HepG2 (cell line): ENCODE data around the gene SRP14. TPM values are rescaled to one million over a fixed set of nuclear protein-coding genes. Genes with fewer than 3 reads are reported as not detected.

ENCODE experiments used
- ATAC-seq: fragments of 200-7000 bp; cut with Tn5 transposase; 3 replicates; pipeline ENCODE4 v1.9.1; 2020; ENCODE audit warnings: mild to moderate bottlenecking, moderate library complexity
- BruUV-seq: library from RNA; stranded (reverse); fragments of 400-500 nt; replicated peaks from 2 replicates; lab custom pipeline; 2021; lab: Mats Ljungman, UMichigan
- CTCF ChIA-PET: fragments of 300-600 bp; formaldehyde crosslinking; extraction: SDS; loops from one replicate; lab custom pipeline; 2021; ENCODE audit warnings: low total read pairs, inconsistent platforms, low intra/inter-chr PET ratio; lab: Yijun Ruan, JAX
- POLR2A ChIA-PET: fragments of 350-600 bp; sonication (Branson Sonifier 250); formaldehyde crosslinking; loops from one replicate; lab custom pipeline; 2020; ENCODE audit warnings: antibody characterized with exemption, inconsistent platforms; lab: Yijun Ruan, JAX
- DNase-seq: peaks from one replicate; pipeline ENCODE4 v3.0.0-alpha.2; 2015; ENCODE audit warnings: low spot score
- FAIRE-seq: peaks from 3 replicates; lab custom pipeline; 2011; peaks lifted over from hg19 to GRCh38; lab: Jason Lieb, UNC
- H2AFZ ChIP-seq: one replicate; pipeline ENCODE4 v1.6.1; 2011; ENCODE audit warnings: low read length, inconsistent platforms
- H3K27ac ChIP-seq: fragments of 300-600 bp; 3 replicates; pipeline ENCODE4 v1.8.0; 2011; ENCODE audit warnings: mixed run types, mild to moderate bottlenecking, mixed read lengths, low read length, inconsistent platforms; ENCODE audit not compliant: insufficient read depth; ENCODE audit errors: extremely low read length
- H3K27me3 ChIP-seq, 2 experiments: fragments of 200-600 bp in 1 of 2; 2 replicates in 1 of 2; 3 replicates in 1 of 2; pipeline versions ENCODE4 v1.6.0 to v1.8.0; 2011; ENCODE audit warnings: low read length in 2 of 2, mild to moderate bottlenecking in 2 of 2, moderate library complexity in 2 of 2, inconsistent platforms in 1 of 2; ENCODE audit not compliant: insufficient read depth in 2 of 2, control insufficient read depth in 1 of 2
- H3K36me3 ChIP-seq, 2 experiments: fragments of 200-600 bp in 1 of 2; replicated peaks in 1 of 2; 2 replicates in 1 of 2; 3 replicates in 1 of 2; pipeline versions ENCODE4 v1.5.1 to v1.8.0; 2011; ENCODE audit warnings: low read length in 2 of 2, inconsistent platforms in 1 of 2; ENCODE audit not compliant: insufficient read depth in 2 of 2, control insufficient read depth in 1 of 2
- H3K4me1 ChIP-seq: 2 replicates; pipeline ENCODE4 v1.5.1; 2012; ENCODE audit warnings: low read length, inconsistent platforms; ENCODE audit not compliant: insufficient read depth
- H3K4me2 ChIP-seq: 2 replicates; pipeline ENCODE4 v1.6.0; 2011; ENCODE audit warnings: low read depth, low read length, inconsistent platforms
- H3K4me3 ChIP-seq, 3 experiments: fragments of 200-600 bp in 1 of 3; sonication (generic), shearing (Covaris generic) in 1 of 3; replicated peaks in 1 of 3; 2 replicates each; pipeline ENCODE4 v1.5.1; 2011 to 2016; ENCODE audit warnings: low read length in 3 of 3, inconsistent platforms in 2 of 3, low read depth in 2 of 3, mild to moderate bottlenecking in 2 of 3, control low read depth in 1 of 3, mixed read lengths in 1 of 3; ENCODE audit not compliant: insufficient read depth in 1 of 3
- H3K79me2 ChIP-seq: one replicate; pipeline ENCODE4 v1.6.1; 2011; ENCODE audit warnings: low read length, inconsistent platforms; ENCODE audit not compliant: insufficient read depth
- H3K9ac ChIP-seq: 2 replicates; pipeline ENCODE4 v1.6.0; 2011; ENCODE audit warnings: mild to moderate bottlenecking, low read depth, low read length, inconsistent platforms; ENCODE audit not compliant: insufficient read depth
- H3K9me3 ChIP-seq: 2 replicates; pipeline ENCODE4 v1.5.1; 2012; ENCODE audit warnings: mild to moderate bottlenecking, low read length
- H4K20me1 ChIP-seq: 2 replicates; pipeline ENCODE4 v1.6.0; 2011; ENCODE audit warnings: inconsistent platforms, mild to moderate bottlenecking, low read length, moderate library complexity; ENCODE audit not compliant: insufficient read depth
- DR1 ChIP-seq: sonication (generic); formaldehyde crosslinking; IDR thresholded peaks from 2 replicates; pipeline ENCODE4 v1.8.0; 2021; ENCODE audit warnings: mild to moderate bottlenecking, missing genetic modification reagents, inconsistent platforms
- FOSL2 ChIP-seq: sonication (generic); formaldehyde crosslinking; IDR thresholded peaks from 2 replicates; pipeline ENCODE4 v1.4.0; 2020; ENCODE audit warnings: missing genetic modification reagents
- MED1 ChIP-seq: sonication (generic); formaldehyde crosslinking; IDR thresholded peaks from 2 replicates; pipeline ENCODE4 v1.4.0; 2020; ENCODE audit warnings: missing genetic modification reagents
- MED8 ChIP-seq: sonication (generic); formaldehyde crosslinking; IDR thresholded peaks from 2 replicates; pipeline ENCODE4 v1.8.1; 2023; ENCODE audit warnings: mild to moderate bottlenecking, missing genetic modification reagents; ENCODE audit not compliant: insufficient replicate concordance
- MIER3 ChIP-seq: IDR thresholded peaks from 2 replicates; pipeline ENCODE4 v1.6.1; 2016; ENCODE audit warnings: missing compliant biosample characterization, borderline replicate concordance
- NR2C2 ChIP-seq: sonication (generic); formaldehyde crosslinking; IDR thresholded peaks from 2 replicates; pipeline ENCODE4 v1.4.0; 2020; ENCODE audit warnings: missing genetic modification reagents, mild to moderate bottlenecking, moderate library complexity, borderline replicate concordance
- PCBP1 ChIP-seq: fragments of 200-400 bp; formaldehyde crosslinking; IDR thresholded peaks from 2 replicates; pipeline ENCODE4 v1.6.1; 2017; ENCODE audit warnings: mild to moderate bottlenecking, low read depth, low read length, borderline replicate concordance
- RFX3 ChIP-seq: IDR thresholded peaks from 2 replicates; pipeline ENCODE4 v1.6.1; 2016; ENCODE audit warnings: missing biosample characterization, missing genetic modification reagents
- SCMH1 ChIP-seq: sonication (generic); formaldehyde crosslinking; IDR thresholded peaks from 2 replicates; pipeline ENCODE4 v1.9.0; 2021; ENCODE audit warnings: missing genetic modification reagents, mild to moderate bottlenecking, borderline replicate concordance
- SMARCE1 ChIP-seq: fragments of 450-650 bp; IDR thresholded peaks from 2 replicates; pipeline ENCODE4 v1.6.1; 2017; ENCODE audit warnings: borderline replicate concordance
- SSRP1 ChIP-seq: IDR thresholded peaks from 2 replicates; pipeline ENCODE4 v1.6.1; 2016; ENCODE audit warnings: control low read depth
- ZNF484 ChIP-seq: sonication (generic); formaldehyde crosslinking; IDR thresholded peaks from 2 replicates; pipeline ENCODE4 v1.5.1; 2020; ENCODE audit warnings: mild to moderate bottlenecking, low read depth, missing genetic modification reagents, borderline replicate concordance
- ZNF543 ChIP-seq: sonication (generic); formaldehyde crosslinking; IDR thresholded peaks from 2 replicates; pipeline ENCODE4 v1.4.0; 2020; ENCODE audit warnings: mild to moderate bottlenecking, missing genetic modification reagents
- ZNF558 ChIP-seq: sonication (generic); formaldehyde crosslinking; IDR thresholded peaks from 2 replicates; pipeline ENCODE4 v1.9.0; 2022; ENCODE audit warnings: mild to moderate bottlenecking, missing genetic modification reagents, borderline replicate concordance
- WGBS: methylation state at CpG from one replicate; pipeline ENCODE4 v1.1.6; 2017; ENCODE audit warnings: low lambda C conversion rate; 5-methylcytosine and 5-hydroxymethylcytosine counted together
- in situ Hi-C: cut with HindIII; loops from 2 replicates; pipeline ENCODE4 v1.10.0; 2017; ENCODE audit warnings: low pct_unique_long_range_greater_than_20kb; ENCODE audit not compliant: extremely low pct_ligation_motif_present
- intact Hi-C: fragments of 100-400 bp; cut with micrococcal nuclease; formaldehyde crosslinking; loops from one replicate; pipeline ENCODE4 v1.10.0; 2022; ENCODE audit not compliant: unreplicated experiment
- polyA plus RNA-seq, 8 experiments: library from polyadenylated mRNA; depleted of rRNA in 3 of 8; stranded (reverse) in 7 of 8; unstranded in 1 of 8; fragments of >200 nt; fragmentation: Illumina TruSeq in 4 of 8; extraction: Trizol in 4 of 8; gene quantifications; 2 replicates each; pipeline versions ENCODE4 v1.2.1 to v1.2.3, GENCODE V29; 2011 to 2016; ENCODE audit warnings: low read depth in 4 of 8, missing spikeins in 1 of 8, mixed read lengths in 1 of 8; ENCODE audit not compliant: insufficient read depth in 1 of 8
- total RNA-seq, 5 experiments: library from RNA; depleted of rRNA; stranded (reverse); fragments of >200 nt; fragmentation: Illumina TruSeq; extraction: Trizol; gene quantifications; 2 replicates each; pipeline ENCODE4 v1.2.3, GENCODE V29; 2016; ENCODE audit warnings: low read depth in 1 of 5
- TF ChIP-seq, protein P1 (sequence below): sonication (generic); formaldehyde crosslinking; IDR thresholded peaks from 2 replicates; pipeline ENCODE4 v1.8.1; 2023; ENCODE audit warnings: mild to moderate bottlenecking, missing genetic modification reagents
- TF ChIP-seq, protein P2 (sequence below): sonication (generic); formaldehyde crosslinking; IDR thresholded peaks from 2 replicates; pipeline ENCODE4 v1.4.0; 2020; ENCODE audit warnings: missing genetic modification reagents

The SRP14 gene
- total and polyA plus RNA-seq, 2 of the 13 experiments (the other 11 are each of a cell fraction or from before 2014, with no cell fraction given): 208 to 356 TPM

DNA sequence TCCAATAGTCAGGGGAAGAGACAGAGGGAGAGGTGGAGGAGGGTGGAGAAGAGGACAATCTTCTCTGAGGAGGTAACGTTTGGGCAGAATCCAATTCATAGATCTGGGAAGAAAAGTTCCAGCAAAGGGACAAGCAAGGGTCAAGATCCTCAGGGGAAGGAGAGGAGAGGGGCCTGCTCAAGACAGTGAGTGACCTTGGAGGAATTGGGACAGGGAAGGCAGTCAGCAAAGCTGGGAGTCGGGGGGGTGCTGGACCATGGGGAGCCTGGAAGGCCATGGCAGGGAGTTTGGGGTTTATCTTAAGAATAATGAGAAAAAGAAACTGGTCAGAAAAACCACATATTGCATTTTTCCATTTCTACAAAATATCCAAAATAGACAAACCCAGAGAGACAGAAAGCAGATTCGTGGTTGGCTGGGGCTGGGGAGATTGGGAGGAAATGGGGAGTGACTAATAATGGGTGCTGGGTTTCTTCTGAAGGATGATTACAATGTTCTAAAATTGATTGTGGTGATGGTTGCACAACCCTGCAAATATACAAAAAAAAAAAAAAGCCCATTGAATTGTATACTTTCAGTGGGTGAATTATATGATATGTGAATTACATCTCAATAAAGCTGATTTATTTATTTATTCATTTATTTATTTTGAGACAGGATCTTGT lies 19.6 kb upstream of the SRP14 start:
- CTCF ChIA-PET: no interaction called here
- no peak overlapping the region for H2AFZ ChIP-seq
- in situ Hi-C loops (no loop called here), intact Hi-C loops (no loop called here)
- no peaks in the 10 kb centered on the region for H3K4me1 ChIP-seq
- no peaks in the 10 kb centered on the region for H4K20me1 ChIP-seq
- H3K4me2 ChIP-seq: no peak overlapping the region
- TF ChIP-seq ZNF558 (CRISPR knock-in tag): no peak
- TF ChIP-seq ZNF543 (CRISPR knock-in tag): no peak
- TF ChIP-seq ZNF484 (CRISPR knock-in tag): no peak
- TF ChIP-seq, protein P1, sequence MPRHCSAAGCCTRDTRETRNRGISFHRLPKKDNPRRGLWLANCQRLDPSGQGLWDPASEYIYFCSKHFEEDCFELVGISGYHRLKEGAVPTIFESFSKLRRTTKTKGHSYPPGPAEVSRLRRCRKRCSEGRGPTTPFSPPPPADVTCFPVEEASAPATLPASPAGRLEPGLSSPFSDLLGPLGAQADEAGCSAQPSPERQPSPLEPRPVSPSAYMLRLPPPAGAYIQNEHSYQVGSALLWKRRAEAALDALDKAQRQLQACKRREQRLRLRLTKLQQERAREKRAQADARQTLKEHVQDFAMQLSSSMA (CRISPR knock-in tag): no peak
- no peak for TF ChIP-seq DR1 (CRISPR knock-in tag)
- no peak for TF ChIP-seq MED8 (CRISPR knock-in tag)
- TF ChIP-seq MIER3 (CRISPR knock-in tag): no peak
- TF ChIP-seq SSRP1: no peak
- TF ChIP-seq MED1 (CRISPR knock-in tag): no peak
- TF ChIP-seq FOSL2 (CRISPR knock-in tag): no peak
- no peak for TF ChIP-seq RFX3 (CRISPR knock-in tag)
- no peak for TF ChIP-seq SMARCE1
- no peak for TF ChIP-seq NR2C2 (CRISPR knock-in tag)
- TF ChIP-seq SCMH1 (CRISPR knock-in tag): no peak
- no peak for TF ChIP-seq PCBP1
- TF ChIP-seq, protein P2, sequence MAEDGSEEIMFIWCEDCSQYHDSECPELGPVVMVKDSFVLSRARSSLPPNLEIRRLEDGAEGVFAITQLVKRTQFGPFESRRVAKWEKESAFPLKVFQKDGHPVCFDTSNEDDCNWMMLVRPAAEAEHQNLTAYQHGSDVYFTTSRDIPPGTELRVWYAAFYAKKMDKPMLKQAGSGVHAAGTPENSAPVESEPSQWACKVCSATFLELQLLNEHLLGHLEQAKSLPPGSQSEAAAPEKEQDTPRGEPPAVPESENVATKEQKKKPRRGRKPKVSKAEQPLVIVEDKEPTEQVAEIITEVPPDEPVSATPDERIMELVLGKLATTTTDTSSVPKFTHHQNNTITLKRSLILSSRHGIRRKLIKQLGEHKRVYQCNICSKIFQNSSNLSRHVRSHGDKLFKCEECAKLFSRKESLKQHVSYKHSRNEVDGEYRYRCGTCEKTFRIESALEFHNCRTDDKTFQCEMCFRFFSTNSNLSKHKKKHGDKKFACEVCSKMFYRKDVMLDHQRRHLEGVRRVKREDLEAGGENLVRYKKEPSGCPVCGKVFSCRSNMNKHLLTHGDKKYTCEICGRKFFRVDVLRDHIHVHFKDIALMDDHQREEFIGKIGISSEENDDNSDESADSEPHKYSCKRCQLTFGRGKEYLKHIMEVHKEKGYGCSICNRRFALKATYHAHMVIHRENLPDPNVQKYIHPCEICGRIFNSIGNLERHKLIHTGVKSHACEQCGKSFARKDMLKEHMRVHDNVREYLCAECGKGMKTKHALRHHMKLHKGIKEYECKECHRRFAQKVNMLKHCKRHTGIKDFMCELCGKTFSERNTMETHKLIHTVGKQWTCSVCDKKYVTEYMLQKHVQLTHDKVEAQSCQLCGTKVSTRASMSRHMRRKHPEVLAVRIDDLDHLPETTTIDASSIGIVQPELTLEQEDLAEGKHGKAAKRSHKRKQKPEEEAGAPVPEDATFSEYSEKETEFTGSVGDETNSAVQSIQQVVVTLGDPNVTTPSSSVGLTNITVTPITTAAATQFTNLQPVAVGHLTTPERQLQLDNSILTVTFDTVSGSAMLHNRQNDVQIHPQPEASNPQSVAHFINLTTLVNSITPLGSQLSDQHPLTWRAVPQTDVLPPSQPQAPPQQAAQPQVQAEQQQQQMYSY (CRISPR knock-in tag): no peak
- ATAC-seq (no peak), FAIRE-seq (no peak), DNase-seq (no peak)
- H3K9me3 ChIP-seq: no peaks in the 10 kb centered on the region
- POLR2A ChIA-PET: no interaction called here
- no peak overlapping the region for H3K4me3 ChIP-seq
- 89% methylated on average over 3 of the region's 3 CpGs for WGBS
- H3K27me3 ChIP-seq: no peaks in the 10 kb centered on the region
- no peaks in the 10 kb centered on the region for H3K79me2 ChIP-seq
- no peak overlapping the region for H3K27ac ChIP-seq
- no peak overlapping the region for H3K9ac ChIP-seq
- BruUV-seq: no TSS peak
- H3K36me3 ChIP-seq: peaks cover 0 to 2% of the 10 kb centered on the region in 2 experiments; a peak in 1 of 5 replicates
